WTC11 (cell line): Measurements from ENCODE around the gene POU2F3.

Experiments
- ATF3 ChIP-seq: sonication (generic); formaldehyde crosslinking; conservative IDR thresholded peaks from 2 replicates; pipeline ENCODE4 v1.8.1; 2022; ENCODE audit warnings: mild to moderate bottlenecking, missing genetic modification reagents
- ATF6 ChIP-seq: sonication (generic); formaldehyde crosslinking; IDR thresholded peaks from 2 replicates; pipeline ENCODE4 v1.8.1; 2023; ENCODE audit warnings: mild to moderate bottlenecking, missing genetic modification reagents
- CTCF ChIP-seq: fragments of 200-600 bp; IDR thresholded peaks from 2 replicates; pipeline ENCODE4 v1.8.0; 2022; ENCODE audit warnings: antibody characterized with exemption
- MLX ChIP-seq: sonication (generic); formaldehyde crosslinking; IDR thresholded peaks from 2 replicates; pipeline ENCODE4 v1.8.1; 2023; ENCODE audit warnings: mild to moderate bottlenecking, missing genetic modification reagents, moderate library complexity
- ZBTB21 ChIP-seq: sonication (generic); formaldehyde crosslinking; IDR thresholded peaks from 2 replicates; pipeline ENCODE4 v1.8.1; 2023; ENCODE audit warnings: mild to moderate bottlenecking, missing genetic modification reagents, borderline replicate concordance
- ZNF219 ChIP-seq: sonication (generic); formaldehyde crosslinking; IDR thresholded peaks from 2 replicates; pipeline ENCODE4 v1.8.0; 2023; ENCODE audit warnings: missing genetic modification reagents, mild to moderate bottlenecking, borderline replicate concordance

- TF ChIP-seq CTCF, result no peak
- no peak for TF ChIP-seq ATF3
- TF ChIP-seq ZBTB21, result no peak
- TF ChIP-seq MLX (CRISPR knock-in tag), result no peak
- no peak for TF ChIP-seq ATF6 (CRISPR knock-in tag)
- TF ChIP-seq ZNF219 (CRISPR knock-in tag), result no peak
Measured at GRCh38 chr11:120272303-120272702, 32.4 kb downstream of the POU2F3 start.
